ENCODE data around the gene TEK. TPM values are rescaled to one million over a fixed set of nuclear protein-coding genes. Genes with fewer than 3 reads are reported as not detected.

The TEK gene
- total RNA-seq, 1 experiment from 2014 or later = 0.07 TPM

DNA sequence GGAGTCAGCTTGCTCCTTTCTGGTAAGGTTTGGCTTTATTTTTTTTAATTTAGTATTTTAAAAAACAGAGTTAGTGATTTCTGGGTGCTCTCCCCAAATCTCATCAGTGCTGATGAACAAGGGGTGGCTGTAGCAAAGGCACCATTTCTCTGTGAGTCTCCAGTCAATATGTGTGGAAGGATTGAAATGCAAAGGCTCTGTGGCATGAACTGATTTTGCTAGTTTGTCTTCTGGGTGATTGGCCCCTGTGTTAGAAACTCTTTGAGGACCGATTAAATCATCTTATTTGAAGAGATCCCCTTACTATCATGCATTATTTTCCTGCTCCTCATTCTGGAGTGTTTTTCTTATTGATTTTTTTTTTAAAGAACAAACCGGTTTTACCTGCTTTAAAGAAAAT, 596 bp downstream of the TEK start:
- H3K27ac ChIP-seq (ENCODE audit: low read length) = no peak overlapping the region

DNA sequence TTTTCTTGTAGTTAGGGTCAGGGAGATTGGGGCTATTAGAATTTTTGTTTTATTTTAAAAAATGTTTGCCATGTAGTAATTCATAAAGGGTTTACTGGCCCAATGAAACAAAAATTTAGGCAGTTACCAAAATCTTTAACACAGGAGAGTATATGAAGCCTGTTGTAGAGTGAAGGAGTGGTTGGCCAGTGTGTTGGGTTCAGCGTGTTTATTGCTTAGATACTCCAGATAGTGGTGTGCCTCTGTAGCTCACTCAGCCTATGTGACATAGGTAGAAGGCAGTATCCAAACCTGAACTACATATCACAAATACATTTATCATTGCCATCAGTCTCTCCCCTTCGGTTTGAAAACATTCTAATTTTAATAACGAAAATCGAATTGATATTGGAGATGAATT, 1.2 kb downstream of the TEK start:
- Histone ChIP-seq H3K9me2 (replicated peaks; ENCODE audit: low read length) (no peaks in the 10 kb centered on the region), H3K9ac (ENCODE audit: low read length) (no peak overlapping the region), H3F3A (ENCODE audit: low read length, unreplicated experiment) (no peaks in the 10 kb centered on the region), H4K20me1 (ENCODE audit: low read length) (no peaks in the 10 kb centered on the region), H3K27ac (ENCODE audit: low read length) (no peak overlapping the region), H3K4me1 (ENCODE audit: insufficient read depth, low read length) (peaks cover 8% of the 10 kb centered on the region; the same call in 1 of the 2 replicates), H3K4me2 (ENCODE audit: low read length) (no peak overlapping the region), H3K27me3 (ENCODE audit: low read length) (no peaks in the 10 kb centered on the region), H3K79me2 (ENCODE audit: low read length) (no peaks in the 10 kb centered on the region), H3K36me3 (ENCODE audit: low read depth, low read length) (no peaks in the 10 kb centered on the region), H3K9me3 (ENCODE audit: low read length) (no peaks in the 10 kb centered on the region), H2AFZ (ENCODE audit: low read length) (no peak overlapping the region), H3K4me3 (ENCODE audit: low read length) (no peak overlapping the region)
- POLR2A ChIA-PET (ENCODE audit: unreplicated experiment) = no interaction called here
- DNase-seq (no peak), ATAC-seq (no peak)
- CTCF ChIA-PET = no interaction called here
- intact Hi-C loops (cut with micrococcal nuclease) = no loop called here
- no TSS peak for BruUV-seq (replicated peaks)
- TF ChIP-seq EZH2 (IDR thresholded peaks at IDR 0.05; ENCODE audit: low read length, unreplicated experiment) = no peak
- TF ChIP-seq, protein P1, sequence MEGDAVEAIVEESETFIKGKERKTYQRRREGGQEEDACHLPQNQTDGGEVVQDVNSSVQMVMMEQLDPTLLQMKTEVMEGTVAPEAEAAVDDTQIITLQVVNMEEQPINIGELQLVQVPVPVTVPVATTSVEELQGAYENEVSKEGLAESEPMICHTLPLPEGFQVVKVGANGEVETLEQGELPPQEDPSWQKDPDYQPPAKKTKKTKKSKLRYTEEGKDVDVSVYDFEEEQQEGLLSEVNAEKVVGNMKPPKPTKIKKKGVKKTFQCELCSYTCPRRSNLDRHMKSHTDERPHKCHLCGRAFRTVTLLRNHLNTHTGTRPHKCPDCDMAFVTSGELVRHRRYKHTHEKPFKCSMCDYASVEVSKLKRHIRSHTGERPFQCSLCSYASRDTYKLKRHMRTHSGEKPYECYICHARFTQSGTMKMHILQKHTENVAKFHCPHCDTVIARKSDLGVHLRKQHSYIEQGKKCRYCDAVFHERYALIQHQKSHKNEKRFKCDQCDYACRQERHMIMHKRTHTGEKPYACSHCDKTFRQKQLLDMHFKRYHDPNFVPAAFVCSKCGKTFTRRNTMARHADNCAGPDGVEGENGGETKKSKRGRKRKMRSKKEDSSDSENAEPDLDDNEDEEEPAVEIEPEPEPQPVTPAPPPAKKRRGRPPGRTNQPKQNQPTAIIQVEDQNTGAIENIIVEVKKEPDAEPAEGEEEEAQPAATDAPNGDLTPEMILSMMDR (conservative IDR thresholded peaks at IDR 0.05; ENCODE audit: low read depth, low read length) = no peak
- TF ChIP-seq EZH2phosphoT487 (IDR thresholded peaks at IDR 0.05; ENCODE audit: borderline replicate concordance, low read length) = no peak

More for the DNA sequence above, 596 bp downstream of the TEK start:
- Histone ChIP-seq H3K9me2 (replicated peaks; ENCODE audit: low read length) (no peaks in the 10 kb centered on the region), H3K79me2 (ENCODE audit: low read length) (no peaks in the 10 kb centered on the region), H4K20me1 (ENCODE audit: low read length) (no peaks in the 10 kb centered on the region), H3K36me3 (ENCODE audit: low read depth, low read length) (no peaks in the 10 kb centered on the region), H3K4me1 (ENCODE audit: insufficient read depth, low read length) (peaks cover 8% of the 10 kb centered on the region; the same call in 1 of the 2 replicates), H3K9ac (ENCODE audit: low read length) (no peak overlapping the region), H3K9me3 (ENCODE audit: low read length) (no peaks in the 10 kb centered on the region), H3K4me3 (ENCODE audit: low read length) (no peak overlapping the region), H3F3A (ENCODE audit: low read length, unreplicated experiment) (no peaks in the 10 kb centered on the region), H2AFZ (ENCODE audit: low read length) (no peak overlapping the region), H3K4me2 (ENCODE audit: low read length) (no peak overlapping the region), H3K27me3 (ENCODE audit: low read length) (no peaks in the 10 kb centered on the region)
- DNase-seq (no peak), ATAC-seq (no peak)
- no TSS peak for BruUV-seq (replicated peaks)
- ChIA-PET CTCF (no interaction called here), POLR2A (ENCODE audit: unreplicated experiment) (no interaction called here)
- TF ChIP-seq EZH2 (IDR thresholded peaks at IDR 0.05; ENCODE audit: low read length, unreplicated experiment) (no peak), EZH2phosphoT487 (IDR thresholded peaks at IDR 0.05; ENCODE audit: borderline replicate concordance, low read length) (no peak)
- TF ChIP-seq, protein P1 (conservative IDR thresholded peaks at IDR 0.05; ENCODE audit: low read depth, low read length) = no peak
- intact Hi-C loops (cut with micrococcal nuclease) = no loop called here

DNA sequence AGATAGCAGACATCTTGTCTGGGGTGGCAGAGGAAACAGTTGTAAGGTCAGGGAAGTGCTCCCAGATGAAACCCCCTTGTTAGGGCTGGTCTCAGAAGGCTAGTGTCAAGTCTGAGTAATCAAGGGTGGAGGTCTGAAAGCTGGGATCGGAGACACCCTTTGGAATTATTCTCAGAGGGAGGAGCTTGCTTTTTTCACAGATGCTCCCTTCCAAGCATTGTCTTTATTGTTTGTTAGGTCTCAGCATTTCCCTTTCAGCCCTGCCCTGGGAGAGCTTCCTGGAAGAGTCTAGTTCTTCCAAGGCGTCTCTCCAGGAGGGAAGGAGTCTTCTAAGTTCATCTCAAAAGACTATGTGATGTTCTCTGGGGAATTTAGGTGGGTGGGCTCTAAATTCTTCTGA, 3.2 kb downstream of the TEK start:
- Histone ChIP-seq H3K9me2 (replicated peaks; ENCODE audit: low read length) (no peaks in the 10 kb centered on the region), H2AFZ (ENCODE audit: low read length) (no peak overlapping the region), H3K4me1 (ENCODE audit: insufficient read depth, low read length) (peaks cover 10% of the 10 kb centered on the region), H3K79me2 (ENCODE audit: low read length) (no peaks in the 10 kb centered on the region), H3K4me2 (ENCODE audit: low read length) (no peak overlapping the region), H4K20me1 (ENCODE audit: low read length) (no peaks in the 10 kb centered on the region), H3K9me3 (ENCODE audit: low read length) (no peaks in the 10 kb centered on the region), H3K27me3 (ENCODE audit: low read length) (no peaks in the 10 kb centered on the region), H3K4me3 (ENCODE audit: low read length) (no peak overlapping the region), H3K9ac (ENCODE audit: low read length) (no peak overlapping the region), H3K36me3 (ENCODE audit: low read depth, low read length) (no peaks in the 10 kb centered on the region), H3K27ac (ENCODE audit: low read length) (no peak overlapping the region), H3F3A (ENCODE audit: low read length, unreplicated experiment) (no peaks in the 10 kb centered on the region)
- POLR2A ChIA-PET (ENCODE audit: unreplicated experiment) = no interaction called here
- intact Hi-C loops (cut with micrococcal nuclease) = no loop called here
- BruUV-seq (replicated peaks) = no TSS peak
- DNase-seq (no peak), ATAC-seq (no peak)
- TF ChIP-seq, protein P1 (conservative IDR thresholded peaks at IDR 0.05; ENCODE audit: low read depth, low read length) = no peak
- TF ChIP-seq EZH2 (IDR thresholded peaks at IDR 0.05; ENCODE audit: low read length, unreplicated experiment) (no peak), EZH2phosphoT487 (IDR thresholded peaks at IDR 0.05; ENCODE audit: borderline replicate concordance, low read length) (no peak)
- CTCF ChIA-PET = no interaction called here

Measured in PC-3 (cell line).